Liver (tissue), 9 donors: ENCODE data around the gene SEC14L5. TPM values are rescaled to one million over a fixed set of nuclear protein-coding genes. Genes with fewer than 3 reads are reported as not detected.

Experiments
- DNase-seq: peaks from one replicate; pipeline ENCODE4 v3.0.0-alpha.2; 2017; ENCODE audit warnings: low spot score
- H3K27ac ChIP-seq, 2 donors: one replicate each; pipeline ENCODE4 v1.7.0; 2013; ENCODE audit warnings: inconsistent platforms in 2 of 2, low read length in 2 of 2, control low read depth in 1 of 2, low read depth in 1 of 2, mild to moderate bottlenecking in 1 of 2
- H3K27me3 ChIP-seq, 4 donors: one replicate each; pipeline versions ENCODE4 v1.6.1 to v1.7.0; 2013; ENCODE audit warnings: low read length in 3 of 4, inconsistent platforms in 1 of 4, mild to moderate bottlenecking in 1 of 4, moderate library complexity in 1 of 4; ENCODE audit not compliant: control insufficient read depth in 4 of 4, insufficient read depth in 4 of 4
- H3K36me3 ChIP-seq, 4 donors: one replicate each; pipeline versions ENCODE4 v1.6.1 to v1.7.0; 2013; ENCODE audit warnings: low read length in 3 of 4, mild to moderate bottlenecking in 3 of 4, low read depth in 1 of 4, moderate library complexity in 1 of 4; ENCODE audit not compliant: control insufficient read depth in 4 of 4, insufficient read depth in 3 of 4
- H3K4me1 ChIP-seq, 4 donors: one replicate each; pipeline versions ENCODE4 v1.6.1 to v1.7.0; 2013; ENCODE audit warnings: low read length in 3 of 4, mild to moderate bottlenecking in 3 of 4, moderate library complexity in 1 of 4; ENCODE audit not compliant: control insufficient read depth in 4 of 4, insufficient read depth in 4 of 4
- H3K4me3 ChIP-seq, 3 donors: one replicate each; pipeline versions ENCODE4 v1.6.1 to v1.7.0; 2013; ENCODE audit warnings: low read length in 3 of 3, control low read depth in 1 of 3, low read depth in 1 of 3, mild to moderate bottlenecking in 1 of 3
- H3K9ac ChIP-seq, 2 donors: one replicate each; pipeline ENCODE4 v1.7.0; 2013; ENCODE audit warnings: low read length in 2 of 2, mild to moderate bottlenecking in 2 of 2, moderate library complexity in 2 of 2, control low read depth in 1 of 2, low read depth in 1 of 2
- H3K9me3 ChIP-seq, 4 donors: one replicate each; pipeline versions ENCODE4 v1.6.1 to v1.7.0; 2013; ENCODE audit warnings: low read length in 3 of 4; ENCODE audit not compliant: control insufficient read depth in 4 of 4
- EGR1 ChIP-seq, 2 donors: IDR thresholded peaks; 2 replicates each; pipeline ENCODE4 v1.6.1; 2016 to 2018; ENCODE audit warnings: antibody characterized with exemption in 2 of 2, low read depth in 2 of 2
- FOXA2 ChIP-seq: IDR thresholded peaks from 2 replicates; pipeline ENCODE4 v1.6.1; 2016; ENCODE audit warnings: antibody characterized with exemption
- GABPA ChIP-seq, 2 donors: IDR thresholded peaks in 1 of 2; conservative IDR thresholded peaks in 1 of 2; 2 replicates each; pipeline ENCODE4 v1.6.1; 2016; ENCODE audit warnings: antibody characterized with exemption in 2 of 2, mild to moderate bottlenecking in 1 of 2, moderate library complexity in 1 of 2
- HNF4A ChIP-seq, 2 donors: conservative IDR thresholded peaks; 2 replicates each; pipeline ENCODE4 v1.6.1; 2016; ENCODE audit warnings: antibody characterized with exemption in 2 of 2, mild to moderate bottlenecking in 2 of 2
- HNF4G ChIP-seq: IDR thresholded peaks from 2 replicates; pipeline ENCODE4 v1.6.1; 2016; ENCODE audit warnings: antibody characterized with exemption
- JUND ChIP-seq, 2 donors: IDR thresholded peaks; 2 replicates each; pipeline ENCODE4 v1.6.1; 2016; ENCODE audit warnings: antibody characterized with exemption in 2 of 2
- NR2F2 ChIP-seq: IDR thresholded peaks from 2 replicates; pipeline ENCODE4 v1.6.1; 2016; ENCODE audit warnings: antibody characterized with exemption
- RAD21 ChIP-seq, 2 donors: IDR thresholded peaks; 2 replicates each; pipeline ENCODE4 v1.6.1; 2016; ENCODE audit warnings: antibody characterized with exemption in 2 of 2, mild to moderate bottlenecking in 2 of 2
- RXRA ChIP-seq, 2 donors: IDR thresholded peaks; 2 replicates each; pipeline ENCODE4 v1.6.1; 2017 to 2018; ENCODE audit warnings: antibody characterized with exemption in 2 of 2, mild to moderate bottlenecking in 1 of 2
- SP1 ChIP-seq: IDR thresholded peaks from 2 replicates; pipeline ENCODE4 v1.6.1; 2018; ENCODE audit warnings: antibody characterized with exemption, mild to moderate bottlenecking
- YY1 ChIP-seq: IDR thresholded peaks from 2 replicates; pipeline ENCODE4 v1.6.1; 2016; ENCODE audit warnings: antibody characterized with exemption, mild to moderate bottlenecking
- WGBS: extraction: QIAGEN DNeasy Blood & Tissue Kit; methylation state at CpG from one replicate; pipeline ENCODE4 v1.1.7; 2013; 5-methylcytosine and 5-hydroxymethylcytosine counted together
- polyA plus RNA-seq, 2 donors: library from polyadenylated mRNA; stranded (reverse) in 1 of 2; unstranded in 1 of 2; fragments of 200-250 nt in 1 of 2; fragments of >200 nt in 1 of 2; fragmentation: Nextera tagmentation in 1 of 2; extraction: Ambion mirVana in 1 of 2; gene quantifications; one replicate each; pipeline versions ENCODE4 v1.2.1 to v1.2.3, GENCODE V29; 2013 to 2015
- total RNA-seq, 2 donors: library from RNA; depleted of rRNA; stranded (reverse); fragments of >200 nt; gene quantifications; one replicate each; pipeline ENCODE4 v1.2.3, GENCODE V29; 2014
- TF ChIP-seq, protein P1 (sequence below): IDR thresholded peaks from 2 replicates; pipeline ENCODE4 v1.6.1; 2016; ENCODE audit warnings: antibody characterized with exemption
- TF ChIP-seq, protein P2 (sequence below): IDR thresholded peaks from 2 replicates; pipeline ENCODE4 v1.6.1; 2016; ENCODE audit warnings: antibody characterized with exemption
- TF ChIP-seq, protein P3 (sequence below): IDR thresholded peaks from 2 replicates; pipeline ENCODE4 v1.6.1; 2016; ENCODE audit warnings: antibody characterized with exemption
- TF ChIP-seq, protein P4 (sequence below): fragments of 150-350 bp; IDR thresholded peaks from 2 replicates; pipeline ENCODE4 v1.5.1; 2017; ENCODE audit warnings: improper control_type of control experiment, low read depth, low read length; ENCODE audit not compliant: missing input control
- donor health status: healthy.
- donor health status: healthy.
- donor health status: healthy.
- donor health status: healthy.
- donor health status: healthy.

The SEC14L5 gene
- total and polyA plus RNA-seq, 4 donors = 0.03 to 0.65 (median 0.12) TPM

DNA sequence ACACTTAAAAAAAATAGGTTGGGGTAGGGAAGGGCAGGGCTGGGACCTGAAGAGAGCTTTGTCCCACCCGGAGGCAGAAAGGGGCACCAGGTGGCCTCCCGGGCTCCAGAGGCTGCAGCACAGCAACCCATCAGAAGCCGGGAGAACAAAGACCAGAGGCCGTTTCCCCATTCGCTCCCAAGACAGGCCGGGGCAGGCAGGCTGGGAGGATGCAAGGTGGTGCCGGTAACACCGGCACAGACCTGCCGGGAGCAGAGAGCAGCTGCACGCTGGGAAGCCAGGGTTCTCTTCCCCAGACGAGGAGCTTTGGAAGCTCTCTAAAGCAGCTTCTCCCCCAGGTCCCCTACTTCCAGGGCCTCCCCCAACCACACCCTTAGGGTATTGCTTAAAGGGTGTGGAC is 26.7 kb upstream of the SEC14L5 start:
- Histone ChIP-seq H3K27me3 (no peaks in the 10 kb centered on the region), H3K4me3 (no peak overlapping the region), H3K4me1 (peaks cover 8 to 28% (median 22%) of the 10 kb centered on the region in 4 donors), H3K9ac (no peak overlapping the region), H3K36me3 (peaks cover 0 to 6% (median 0%) of the 10 kb centered on the region in 4 donors), H3K9me3 (no peaks in the 10 kb centered on the region), H3K27ac (no peak overlapping the region)
- TF ChIP-seq, protein P1, sequence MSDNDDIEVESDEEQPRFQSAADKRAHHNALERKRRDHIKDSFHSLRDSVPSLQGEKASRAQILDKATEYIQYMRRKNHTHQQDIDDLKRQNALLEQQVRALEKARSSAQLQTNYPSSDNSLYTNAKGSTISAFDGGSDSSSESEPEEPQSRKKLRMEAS = no peak
- TF ChIP-seq FOXA2 (no peak), HNF4A (conservative IDR thresholded peaks at IDR 0.05) (no peak), EGR1 (IDR thresholded peaks at IDR 0.05; ENCODE audit: low read depth in 2 of 2) (no peak), NR2F2 (no peak)
- TF ChIP-seq, protein P2, sequence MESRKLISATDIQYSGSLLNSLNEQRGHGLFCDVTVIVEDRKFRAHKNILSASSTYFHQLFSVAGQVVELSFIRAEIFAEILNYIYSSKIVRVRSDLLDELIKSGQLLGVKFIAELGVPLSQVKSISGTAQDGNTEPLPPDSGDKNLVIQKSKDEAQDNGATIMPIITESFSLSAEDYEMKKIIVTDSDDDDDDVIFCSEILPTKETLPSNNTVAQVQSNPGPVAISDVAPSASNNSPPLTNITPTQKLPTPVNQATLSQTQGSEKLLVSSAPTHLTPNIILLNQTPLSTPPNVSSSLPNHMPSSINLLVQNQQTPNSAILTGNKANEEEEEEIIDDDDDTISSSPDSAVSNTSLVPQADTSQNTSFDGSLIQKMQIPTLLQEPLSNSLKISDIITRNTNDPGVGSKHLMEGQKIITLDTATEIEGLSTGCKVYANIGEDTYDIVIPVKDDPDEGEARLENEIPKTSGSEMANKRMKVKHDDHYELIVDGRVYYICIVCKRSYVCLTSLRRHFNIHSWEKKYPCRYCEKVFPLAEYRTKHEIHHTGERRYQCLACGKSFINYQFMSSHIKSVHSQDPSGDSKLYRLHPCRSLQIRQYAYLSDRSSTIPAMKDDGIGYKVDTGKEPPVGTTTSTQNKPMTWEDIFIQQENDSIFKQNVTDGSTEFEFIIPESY = no peak
- WGBS = 91% methylated on average over 11 of the region's 11 CpGs
- no peak for DNase-seq

DNA sequence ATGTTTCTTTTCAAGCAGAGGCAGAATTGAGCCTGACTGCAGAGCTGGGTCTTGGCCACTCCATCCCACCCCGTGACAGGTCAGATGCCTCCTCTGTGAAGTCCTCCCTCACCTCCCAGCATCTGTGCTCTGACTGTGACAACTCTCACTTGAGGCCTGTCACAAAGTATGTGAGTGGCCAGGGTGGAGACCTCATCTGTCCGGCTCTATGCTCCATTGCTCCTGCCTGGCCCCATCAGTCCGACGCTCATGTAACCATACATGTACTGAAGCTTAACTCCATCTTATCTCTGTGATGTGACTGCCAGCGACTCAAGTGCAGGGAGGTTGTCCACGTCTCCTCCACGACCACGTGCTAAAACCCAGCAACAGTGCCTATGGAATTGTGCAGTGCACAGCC is 24.7 kb upstream of the SEC14L5 start:
- no peak overlapping the region for H3K9ac ChIP-seq
- TF ChIP-seq NR2F2 (no peak), GABPA (IDR thresholded peaks at IDR 0.05 in 1 of 2, conservative IDR thresholded peaks at IDR 0.05 in 1 of 2) (no peak), SP1 (no peak)
- no peaks in the 10 kb centered on the region for H3K27me3 ChIP-seq
- no peak overlapping the region for H3K4me3 ChIP-seq
- H3K27ac ChIP-seq = no peak overlapping the region
- no peak for DNase-seq
- 85% methylated on average over 8 of the region's 8 CpGs for WGBS
- H3K4me1 ChIP-seq = peaks cover 9 to 46% (median 36%) of the 10 kb centered on the region in 4 donors
- no peaks in the 10 kb centered on the region for H3K9me3 ChIP-seq
- no peaks in the 10 kb centered on the region for H3K36me3 ChIP-seq

DNA sequence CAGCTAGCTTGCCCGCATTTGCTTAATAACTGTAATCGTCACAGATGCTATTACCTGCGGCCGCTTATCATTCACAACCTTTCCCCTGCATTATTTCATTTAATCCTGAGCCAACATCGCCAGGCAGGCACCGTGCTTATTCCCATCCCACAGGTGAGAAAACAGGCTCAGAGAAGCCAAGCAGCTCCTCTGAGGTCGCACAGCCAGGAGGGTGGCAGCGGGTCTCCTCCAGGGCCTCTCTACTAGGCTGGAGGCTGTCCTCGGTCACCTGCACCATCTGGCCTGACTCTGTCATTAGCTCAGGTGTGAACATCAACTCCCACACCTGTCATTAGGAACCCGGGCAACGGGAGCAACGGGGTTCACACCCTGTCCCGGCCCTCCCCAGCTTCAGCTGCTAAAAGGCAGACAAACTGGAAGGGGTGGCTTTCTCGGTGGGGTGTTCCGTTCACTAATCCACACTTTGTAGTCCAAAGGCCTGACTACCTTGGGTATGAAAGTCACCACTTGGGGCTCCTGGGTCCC is 24.2 kb upstream of the SEC14L5 start:
- no peak for TF ChIP-seq HNF4A (conservative IDR thresholded peaks at IDR 0.05)
- no peak for TF ChIP-seq RAD21 (IDR thresholded peaks at IDR 0.05)
- TF ChIP-seq, protein P3, sequence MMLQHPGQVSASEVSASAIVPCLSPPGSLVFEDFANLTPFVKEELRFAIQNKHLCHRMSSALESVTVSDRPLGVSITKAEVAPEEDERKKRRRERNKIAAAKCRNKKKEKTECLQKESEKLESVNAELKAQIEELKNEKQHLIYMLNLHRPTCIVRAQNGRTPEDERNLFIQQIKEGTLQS = no peak
- no peak for TF ChIP-seq GABPA (IDR thresholded peaks at IDR 0.05 in 1 of 2, conservative IDR thresholded peaks at IDR 0.05 in 1 of 2)
- no peak for TF ChIP-seq FOXA2
- no peak for TF ChIP-seq EGR1 (IDR thresholded peaks at IDR 0.05; ENCODE audit: low read depth in 2 of 2)
- no peak for TF ChIP-seq JUND (IDR thresholded peaks at IDR 0.05)
- no peak for TF ChIP-seq YY1
- no peak for TF ChIP-seq RXRA (IDR thresholded peaks at IDR 0.05)
- no peak for TF ChIP-seq HNF4G
- TF ChIP-seq, protein P4, sequence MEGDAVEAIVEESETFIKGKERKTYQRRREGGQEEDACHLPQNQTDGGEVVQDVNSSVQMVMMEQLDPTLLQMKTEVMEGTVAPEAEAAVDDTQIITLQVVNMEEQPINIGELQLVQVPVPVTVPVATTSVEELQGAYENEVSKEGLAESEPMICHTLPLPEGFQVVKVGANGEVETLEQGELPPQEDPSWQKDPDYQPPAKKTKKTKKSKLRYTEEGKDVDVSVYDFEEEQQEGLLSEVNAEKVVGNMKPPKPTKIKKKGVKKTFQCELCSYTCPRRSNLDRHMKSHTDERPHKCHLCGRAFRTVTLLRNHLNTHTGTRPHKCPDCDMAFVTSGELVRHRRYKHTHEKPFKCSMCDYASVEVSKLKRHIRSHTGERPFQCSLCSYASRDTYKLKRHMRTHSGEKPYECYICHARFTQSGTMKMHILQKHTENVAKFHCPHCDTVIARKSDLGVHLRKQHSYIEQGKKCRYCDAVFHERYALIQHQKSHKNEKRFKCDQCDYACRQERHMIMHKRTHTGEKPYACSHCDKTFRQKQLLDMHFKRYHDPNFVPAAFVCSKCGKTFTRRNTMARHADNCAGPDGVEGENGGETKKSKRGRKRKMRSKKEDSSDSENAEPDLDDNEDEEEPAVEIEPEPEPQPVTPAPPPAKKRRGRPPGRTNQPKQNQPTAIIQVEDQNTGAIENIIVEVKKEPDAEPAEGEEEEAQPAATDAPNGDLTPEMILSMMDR = no peak
- Histone ChIP-seq H3K27me3 (no peaks in the 10 kb centered on the region), H3K9me3 (no peaks in the 10 kb centered on the region), H3K9ac (no peak overlapping the region), H3K27ac (no peak overlapping the region), H3K36me3 (no peaks in the 10 kb centered on the region), H3K4me1 (peaks cover 9 to 46% (median 36%) of the 10 kb centered on the region in 4 donors), H3K4me3 (no peak overlapping the region)
- no peak for DNase-seq
- WGBS = 89% methylated on average over 15 of the region's 15 CpGs
